ENCODE data around the gene PLOD1.

GRCh38 chr1:12015001-12015491 lies 80.5 kb downstream of the PLOD1 start:
- TF ChIP-seq CTCF (tag by site-specific recombination; IDR thresholded peaks at IDR 0.05) (no peak), ZNF114 (tag by site-specific recombination; IDR thresholded peaks at IDR 0.05) (no peak)
